NB4 (cell line): ENCODE data around the gene UNC5B.

Experiments used
- CTCF ChIP-seq: IDR thresholded peaks from one replicate; pipeline ENCODE4 v1.5.1; 2012; ENCODE audit warnings: low read depth, low read length
- MAX ChIP-seq: IDR thresholded peaks from 2 replicates; pipeline ENCODE4 v1.6.1; 2011; ENCODE audit warnings: low read depth, low read length
- MYC ChIP-seq: IDR thresholded peaks from 2 replicates; pipeline ENCODE4 v1.6.1; 2011; ENCODE audit warnings: low read depth, low read length
- POLR2A ChIP-seq: IDR thresholded peaks from 2 replicates; pipeline ENCODE4 v1.6.1; 2011; ENCODE audit warnings: mild to moderate bottlenecking; ENCODE audit not compliant: insufficient read length; ENCODE audit errors: extremely low read depth

GRCh38 chr10:71307469-71308085 lies 95.2 kb downstream of the UNC5B start:
- TF ChIP-seq CTCF: no peak
- no peak for TF ChIP-seq MYC
- no peak for TF ChIP-seq POLR2A
- no peak for TF ChIP-seq MAX
